Measurements from ENCODE around the gene CFAP61.

The CFAP61 gene

GRCh38 chr20:20390393-20390792 lies 338.1 kb downstream of the CFAP61 start:
- Histone ChIP-seq H3K27ac (ENCODE audit: low read depth, low read length) (no peak overlapping the region), H3K27me3 (ENCODE audit: control insufficient read depth, insufficient read depth, low read length) (no peaks in the 10 kb centered on the region), H3K9ac (ENCODE audit: low read length) (no peak overlapping the region), H3K4me3 (ENCODE audit: low read length) (no peak overlapping the region), H3K36me3 (ENCODE audit: control insufficient read depth, insufficient read depth, low read length) (peaks cover 3% of the 10 kb centered on the region), H3K4me1 (ENCODE audit: control insufficient read depth, insufficient read depth, low read length) (no peaks in the 10 kb centered on the region)

GRCh38 chr20:20391115-20391514 lies 338.8 kb downstream of the CFAP61 start:
- Histone ChIP-seq H3K9ac (ENCODE audit: low read length) (no peak overlapping the region), H3K27me3 (ENCODE audit: control insufficient read depth, insufficient read depth, low read length) (no peaks in the 10 kb centered on the region), H3K4me3 (ENCODE audit: low read length) (no peak overlapping the region), H3K36me3 (ENCODE audit: control insufficient read depth, insufficient read depth, low read length) (peaks cover 3% of the 10 kb centered on the region), H3K4me1 (ENCODE audit: control insufficient read depth, insufficient read depth, low read length) (no peaks in the 10 kb centered on the region), H3K27ac (ENCODE audit: low read depth, low read length) (no peak overlapping the region)

- H3K9ac ChIP-seq (ENCODE audit: low read length), result no peak overlapping the region
- H3K36me3 ChIP-seq (ENCODE audit: control insufficient read depth, insufficient read depth, low read length), result peaks cover 3% of the 10 kb centered on the region
Measured at GRCh38 chr20:20391766-20392165, 339.4 kb downstream of the CFAP61 start.

GRCh38 chr20:20393207-20394120 lies 341.1 kb downstream of the CFAP61 start:
- Histone ChIP-seq H3K9ac (ENCODE audit: low read length) (no peak overlapping the region), H3K27ac (ENCODE audit: low read depth, low read length) (no peak overlapping the region), H3K27me3 (ENCODE audit: control insufficient read depth, insufficient read depth, low read length) (no peaks in the 10 kb centered on the region), H3K36me3 (ENCODE audit: control insufficient read depth, insufficient read depth, low read length) (peaks cover 3% of the 10 kb centered on the region), H3K4me3 (ENCODE audit: low read length) (no peak overlapping the region), H3K4me1 (ENCODE audit: control insufficient read depth, insufficient read depth, low read length) (no peaks in the 10 kb centered on the region)

More at GRCh38 chr20:20391766-20392165, 339.4 kb downstream of the CFAP61 start:
- Histone ChIP-seq H3K27ac (ENCODE audit: low read depth, low read length) (no peak overlapping the region), H3K4me3 (ENCODE audit: low read length) (no peak overlapping the region), H3K27me3 (ENCODE audit: control insufficient read depth, insufficient read depth, low read length) (no peaks in the 10 kb centered on the region), H3K4me1 (ENCODE audit: control insufficient read depth, insufficient read depth, low read length) (no peaks in the 10 kb centered on the region)

- Histone ChIP-seq H3K9ac (ENCODE audit: low read length) (no peak overlapping the region), H3K4me1 (ENCODE audit: control insufficient read depth, insufficient read depth, low read length) (no peaks in the 10 kb centered on the region), H3K36me3 (ENCODE audit: control insufficient read depth, insufficient read depth, low read length) (peaks cover 3% of the 10 kb centered on the region), H3K27me3 (ENCODE audit: control insufficient read depth, insufficient read depth, low read length) (no peaks in the 10 kb centered on the region), H3K4me3 (ENCODE audit: low read length) (no peak overlapping the region), H3K27ac (ENCODE audit: low read depth, low read length) (no peak overlapping the region)
Measured at GRCh38 chr20:20395087-20395486, 342.8 kb downstream of the CFAP61 start.

GRCh38 chr20:20395903-20396568 lies 343.7 kb downstream of the CFAP61 start:
- Histone ChIP-seq H3K27ac (ENCODE audit: low read depth, low read length) (no peak overlapping the region), H3K4me3 (ENCODE audit: low read length) (no peak overlapping the region), H3K9ac (ENCODE audit: low read length) (no peak overlapping the region), H3K36me3 (ENCODE audit: control insufficient read depth, insufficient read depth, low read length) (peaks cover 3% of the 10 kb centered on the region), H3K27me3 (ENCODE audit: control insufficient read depth, insufficient read depth, low read length) (no peaks in the 10 kb centered on the region), H3K4me1 (ENCODE audit: control insufficient read depth, insufficient read depth, low read length) (no peaks in the 10 kb centered on the region)

- Histone ChIP-seq H3K4me3 (ENCODE audit: low read length) (no peak overlapping the region), H3K4me1 (ENCODE audit: control insufficient read depth, insufficient read depth, low read length) (no peaks in the 10 kb centered on the region), H3K27me3 (ENCODE audit: control insufficient read depth, insufficient read depth, low read length) (no peaks in the 10 kb centered on the region), H3K27ac (ENCODE audit: low read depth, low read length) (no peak overlapping the region), H3K36me3 (ENCODE audit: control insufficient read depth, insufficient read depth, low read length) (peaks cover 3% of the 10 kb centered on the region), H3K9ac (ENCODE audit: low read length) (no peak overlapping the region)
Measured at GRCh38 chr20:20396794-20397193, 344.5 kb downstream of the CFAP61 start.

- no peak overlapping the region for H3K27ac ChIP-seq (ENCODE audit: low read depth, low read length)
- no peak overlapping the region for H3K4me3 ChIP-seq (ENCODE audit: low read length)
- no peaks in the 10 kb centered on the region for H3K4me1 ChIP-seq (ENCODE audit: control insufficient read depth, insufficient read depth, low read length)
- H3K27me3 ChIP-seq (ENCODE audit: control insufficient read depth, insufficient read depth, low read length), result no peaks in the 10 kb centered on the region
- no peaks in the 10 kb centered on the region for H3K36me3 ChIP-seq (ENCODE audit: control insufficient read depth, insufficient read depth, low read length)
- no peak overlapping the region for H3K9ac ChIP-seq (ENCODE audit: low read length)
Measured at GRCh38 chr20:20398123-20398522, 345.8 kb downstream of the CFAP61 start.

- no peaks in the 10 kb centered on the region for H3K36me3 ChIP-seq (ENCODE audit: control insufficient read depth, insufficient read depth, low read length)
Measured at GRCh38 chr20:20399531-20400500, 347.5 kb downstream of the CFAP61 start.

GRCh38 chr20:20401991-20402390 lies 349.7 kb downstream of the CFAP61 start:
- Histone ChIP-seq H3K4me3 (ENCODE audit: low read length) (no peak overlapping the region), H3K4me1 (ENCODE audit: control insufficient read depth, insufficient read depth, low read length) (no peaks in the 10 kb centered on the region), H3K36me3 (ENCODE audit: control insufficient read depth, insufficient read depth, low read length) (no peaks in the 10 kb centered on the region), H3K27ac (ENCODE audit: low read depth, low read length) (no peak overlapping the region), H3K27me3 (ENCODE audit: control insufficient read depth, insufficient read depth, low read length) (no peaks in the 10 kb centered on the region), H3K9ac (ENCODE audit: low read length) (no peak overlapping the region)

More at GRCh38 chr20:20399531-20400500, 347.5 kb downstream of the CFAP61 start:
- Histone ChIP-seq H3K4me3 (ENCODE audit: low read length) (no peak overlapping the region), H3K27me3 (ENCODE audit: control insufficient read depth, insufficient read depth, low read length) (no peaks in the 10 kb centered on the region), H3K27ac (ENCODE audit: low read depth, low read length) (no peak overlapping the region), H3K4me1 (ENCODE audit: control insufficient read depth, insufficient read depth, low read length) (no peaks in the 10 kb centered on the region), H3K9ac (ENCODE audit: low read length) (no peak overlapping the region)

- H3K4me3 ChIP-seq (ENCODE audit: low read length), result no peak overlapping the region
- no peak overlapping the region for H3K9ac ChIP-seq (ENCODE audit: low read length)
- H3K36me3 ChIP-seq (ENCODE audit: control insufficient read depth, insufficient read depth, low read length), result no peaks in the 10 kb centered on the region
- no peaks in the 10 kb centered on the region for H3K4me1 ChIP-seq (ENCODE audit: control insufficient read depth, insufficient read depth, low read length)
- no peak overlapping the region for H3K27ac ChIP-seq (ENCODE audit: low read depth, low read length)
- H3K27me3 ChIP-seq (ENCODE audit: control insufficient read depth, insufficient read depth, low read length), result no peaks in the 10 kb centered on the region
Measured at GRCh38 chr20:20404633-20405032, 352.3 kb downstream of the CFAP61 start.

- no peaks in the 10 kb centered on the region for H3K36me3 ChIP-seq (ENCODE audit: control insufficient read depth, insufficient read depth, low read length)
- H3K27ac ChIP-seq (ENCODE audit: low read depth, low read length), result no peak overlapping the region
- no peaks in the 10 kb centered on the region for H3K27me3 ChIP-seq (ENCODE audit: control insufficient read depth, insufficient read depth, low read length)
- H3K4me1 ChIP-seq (ENCODE audit: control insufficient read depth, insufficient read depth, low read length), result no peaks in the 10 kb centered on the region
- no peak overlapping the region for H3K4me3 ChIP-seq (ENCODE audit: low read length)
- H3K9ac ChIP-seq (ENCODE audit: low read length), result no peak overlapping the region
Measured at GRCh38 chr20:20405623-20406022, 353.3 kb downstream of the CFAP61 start.
